ENCODE data around the gene NPR2.

DNA sequence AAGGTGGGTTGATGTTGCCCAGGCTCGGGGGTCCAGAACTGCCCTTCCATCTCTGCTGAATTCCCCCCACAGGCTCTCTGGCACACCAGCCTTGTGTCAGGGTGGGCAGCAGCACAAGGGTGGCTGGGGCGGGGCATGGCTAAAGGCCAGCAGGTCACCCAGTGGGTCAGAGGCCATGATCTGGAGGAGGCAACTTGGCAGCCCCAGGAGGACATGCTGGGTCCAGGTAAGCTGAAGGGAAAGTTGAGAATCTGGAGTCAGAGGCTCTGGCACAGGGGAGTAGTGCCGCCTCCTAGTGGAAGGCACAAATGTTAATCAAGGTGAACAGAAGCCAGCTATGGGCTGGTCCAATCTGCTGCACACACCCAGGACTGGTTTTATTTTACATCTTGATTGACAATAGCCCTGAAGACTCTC lies 43.8 kb downstream of the NPR2 start:
- TF ChIP-seq, protein P1, sequence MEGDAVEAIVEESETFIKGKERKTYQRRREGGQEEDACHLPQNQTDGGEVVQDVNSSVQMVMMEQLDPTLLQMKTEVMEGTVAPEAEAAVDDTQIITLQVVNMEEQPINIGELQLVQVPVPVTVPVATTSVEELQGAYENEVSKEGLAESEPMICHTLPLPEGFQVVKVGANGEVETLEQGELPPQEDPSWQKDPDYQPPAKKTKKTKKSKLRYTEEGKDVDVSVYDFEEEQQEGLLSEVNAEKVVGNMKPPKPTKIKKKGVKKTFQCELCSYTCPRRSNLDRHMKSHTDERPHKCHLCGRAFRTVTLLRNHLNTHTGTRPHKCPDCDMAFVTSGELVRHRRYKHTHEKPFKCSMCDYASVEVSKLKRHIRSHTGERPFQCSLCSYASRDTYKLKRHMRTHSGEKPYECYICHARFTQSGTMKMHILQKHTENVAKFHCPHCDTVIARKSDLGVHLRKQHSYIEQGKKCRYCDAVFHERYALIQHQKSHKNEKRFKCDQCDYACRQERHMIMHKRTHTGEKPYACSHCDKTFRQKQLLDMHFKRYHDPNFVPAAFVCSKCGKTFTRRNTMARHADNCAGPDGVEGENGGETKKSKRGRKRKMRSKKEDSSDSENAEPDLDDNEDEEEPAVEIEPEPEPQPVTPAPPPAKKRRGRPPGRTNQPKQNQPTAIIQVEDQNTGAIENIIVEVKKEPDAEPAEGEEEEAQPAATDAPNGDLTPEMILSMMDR (conservative IDR thresholded peaks at IDR 0.05 in 1 of 2, IDR thresholded peaks at IDR 0.05 in 1 of 2; ENCODE audit: extremely low read depth in 1 of 2, insufficient read depth in 1 of 2, low read depth in 1 of 2, low read length in 2 of 2): peak; percentile 22 to 50
- no peak for TF ChIP-seq EZH2 (IDR thresholded peaks at IDR 0.05; ENCODE audit: borderline replicate concordance, low read length)
